Measurements from ENCODE around the gene FUT4.
"Not testable (repeated sequence)": the region's sequence is repeated elsewhere in the genome, so short reads cannot be mapped to it uniquely, and the experiment has no call there.

The FUT4 gene

DNA sequence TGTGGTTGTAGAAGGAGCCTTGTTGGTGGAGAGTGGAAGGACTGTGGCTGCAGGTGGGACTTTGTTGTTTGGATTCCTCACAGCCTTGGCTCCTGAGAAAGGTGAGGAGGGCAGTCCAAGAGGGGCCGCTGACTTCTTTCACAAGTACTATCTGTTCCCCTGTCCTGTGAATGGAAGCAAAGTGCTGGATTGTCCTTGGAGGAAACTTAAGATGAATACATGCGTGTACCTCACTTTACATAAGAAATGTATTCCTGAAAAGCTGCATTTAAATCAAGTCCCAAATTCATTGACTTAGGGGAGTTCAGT is 2.4 kb downstream of the FUT4 start:
- Histone ChIP-seq H3K4me1 (ENCODE audit: insufficient read depth, low read length) (no peaks in the 10 kb centered on the region), H3K9ac (ENCODE audit: low read depth, low read length) (peak overlapping the region; percentile 77)

GRCh38 chr11:94546886-94547285 is 3.2 kb downstream of the FUT4 start:
- Histone ChIP-seq H3K4me1 (ENCODE audit: insufficient read depth, low read length) (no peaks in the 10 kb centered on the region), H3K9me3 (ENCODE audit: control insufficient read depth, insufficient read depth, low read length) (no peaks in the 10 kb centered on the region), H3K9ac (ENCODE audit: low read depth, low read length) (peak overlapping the region; percentile 77; the same call in 1 of the 2 replicates), H3K36me3 (ENCODE audit: insufficient read depth, low read length) (no peaks in the 10 kb centered on the region)

More for the DNA sequence above, 2.4 kb downstream of the FUT4 start:
- no peaks in the 10 kb centered on the region for H3K36me3 ChIP-seq (ENCODE audit: insufficient read depth, low read length)
- H3K9me3 ChIP-seq (ENCODE audit: control insufficient read depth, insufficient read depth, low read length): no peaks in the 10 kb centered on the region

DNA sequence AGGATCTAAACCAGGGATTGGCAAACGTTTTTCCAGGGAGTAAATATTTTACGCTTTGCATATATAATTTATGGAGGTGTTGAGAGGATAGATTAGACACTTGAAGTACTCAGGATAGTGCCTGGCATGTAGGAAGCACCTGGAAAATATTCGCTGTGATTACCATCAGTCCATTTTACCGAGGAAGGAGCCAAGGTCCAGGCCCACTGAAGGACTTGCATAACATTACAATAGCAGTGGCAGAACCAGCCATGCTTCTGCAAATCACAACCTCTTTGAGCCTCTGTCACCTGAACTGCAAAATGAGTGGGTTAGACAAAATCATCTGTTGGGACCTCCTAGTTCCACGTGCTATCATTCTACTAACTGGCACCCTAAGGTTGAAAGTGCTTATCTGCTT is 5.4 kb downstream of the FUT4 start:
- H3K36me3 ChIP-seq (ENCODE audit: insufficient read depth, low read length): no peaks in the 10 kb centered on the region
- no peaks in the 10 kb centered on the region for H3K9me3 ChIP-seq (ENCODE audit: control insufficient read depth, insufficient read depth, low read length)
- no peak overlapping the region for H3K9ac ChIP-seq (ENCODE audit: low read depth, low read length)
- H3K4me1 ChIP-seq (ENCODE audit: insufficient read depth, low read length): no peaks in the 10 kb centered on the region

GRCh38 chr11:94550513-94550912 is 6.8 kb downstream of the FUT4 start:
- H3K9me3 ChIP-seq (ENCODE audit: control insufficient read depth, insufficient read depth, low read length): no peaks in the 10 kb centered on the region
- H3K36me3 ChIP-seq (ENCODE audit: insufficient read depth, low read length): no peaks in the 10 kb centered on the region
- H3K4me1 ChIP-seq (ENCODE audit: insufficient read depth, low read length): no peaks in the 10 kb centered on the region
- no peak overlapping the region for H3K9ac ChIP-seq (ENCODE audit: low read depth, low read length)

- H3K36me3 ChIP-seq (ENCODE audit: insufficient read depth, low read length): no peaks in the 10 kb centered on the region
Measured at GRCh38 chr11:94553938-94554337, 10.2 kb downstream of the FUT4 start.

GRCh38 chr11:94555752-94556329 is 12.1 kb downstream of the FUT4 start:
- not testable (repeated sequence) for H3K4me1 ChIP-seq (ENCODE audit: insufficient read depth, low read length); H3K36me3 ChIP-seq (ENCODE audit: insufficient read depth, low read length); H3K9ac ChIP-seq (ENCODE audit: low read depth, low read length); H3K9me3 ChIP-seq (ENCODE audit: control insufficient read depth, insufficient read depth, low read length)

More at GRCh38 chr11:94553938-94554337, 10.2 kb downstream of the FUT4 start:
- Histone ChIP-seq H3K9ac (ENCODE audit: low read depth, low read length) (no peak overlapping the region), H3K9me3 (ENCODE audit: control insufficient read depth, insufficient read depth, low read length) (no peaks in the 10 kb centered on the region), H3K4me1 (ENCODE audit: insufficient read depth, low read length) (no peaks in the 10 kb centered on the region)

- Histone ChIP-seq H3K9me3 (ENCODE audit: control insufficient read depth, insufficient read depth, low read length) (no peaks in the 10 kb centered on the region), H3K36me3 (ENCODE audit: insufficient read depth, low read length) (no peaks in the 10 kb centered on the region), H3K9ac (ENCODE audit: low read depth, low read length) (no peak overlapping the region), H3K4me1 (ENCODE audit: insufficient read depth, low read length) (no peaks in the 10 kb centered on the region)
Measured at GRCh38 chr11:94557421-94557820, 13.7 kb downstream of the FUT4 start.

- no peaks in the 10 kb centered on the region for H3K36me3 ChIP-seq (ENCODE audit: insufficient read depth, low read length)
- peaks cover 3% of the 10 kb centered on the region for H3K4me1 ChIP-seq (ENCODE audit: insufficient read depth, low read length)
- H3K9me3 ChIP-seq (ENCODE audit: control insufficient read depth, insufficient read depth, low read length): no peaks in the 10 kb centered on the region
- H3K9ac ChIP-seq (ENCODE audit: low read depth, low read length): no peak overlapping the region
Measured at GRCh38 chr11:94557992-94558391, 14.3 kb downstream of the FUT4 start.

GRCh38 chr11:94558468-94558867 is 14.7 kb downstream of the FUT4 start:
- Histone ChIP-seq H3K9ac (ENCODE audit: low read depth, low read length) (no peak overlapping the region), H3K36me3 (ENCODE audit: insufficient read depth, low read length) (no peaks in the 10 kb centered on the region), H3K9me3 (ENCODE audit: control insufficient read depth, insufficient read depth, low read length) (no peaks in the 10 kb centered on the region), H3K4me1 (ENCODE audit: insufficient read depth, low read length) (peaks cover 8% of the 10 kb centered on the region)

DNA sequence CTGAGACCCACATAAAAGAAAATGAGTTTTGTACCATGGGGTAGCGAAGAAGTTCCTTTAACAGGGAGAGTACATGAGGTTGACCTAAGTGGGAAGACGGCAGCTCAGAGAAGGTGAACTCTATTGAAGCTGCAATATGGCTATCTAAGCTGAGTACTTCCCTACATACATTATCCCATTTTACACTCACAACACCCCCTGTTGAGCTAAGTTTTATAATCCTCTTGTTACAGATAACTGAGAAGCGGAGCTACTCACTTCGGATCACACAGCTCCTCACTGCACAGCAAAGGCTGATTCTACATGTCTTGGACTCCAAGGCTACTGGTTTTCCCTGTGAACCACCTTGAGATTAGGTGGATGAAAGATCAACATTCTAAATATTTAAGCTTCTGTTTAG is 15.2 kb downstream of the FUT4 start:
- no peaks in the 10 kb centered on the region for H3K9me3 ChIP-seq (ENCODE audit: control insufficient read depth, insufficient read depth, low read length)
- H3K4me1 ChIP-seq (ENCODE audit: insufficient read depth, low read length): peaks cover 12% of the 10 kb centered on the region
- no peak overlapping the region for H3K9ac ChIP-seq (ENCODE audit: low read depth, low read length)
- no peaks in the 10 kb centered on the region for H3K36me3 ChIP-seq (ENCODE audit: insufficient read depth, low read length)

DNA sequence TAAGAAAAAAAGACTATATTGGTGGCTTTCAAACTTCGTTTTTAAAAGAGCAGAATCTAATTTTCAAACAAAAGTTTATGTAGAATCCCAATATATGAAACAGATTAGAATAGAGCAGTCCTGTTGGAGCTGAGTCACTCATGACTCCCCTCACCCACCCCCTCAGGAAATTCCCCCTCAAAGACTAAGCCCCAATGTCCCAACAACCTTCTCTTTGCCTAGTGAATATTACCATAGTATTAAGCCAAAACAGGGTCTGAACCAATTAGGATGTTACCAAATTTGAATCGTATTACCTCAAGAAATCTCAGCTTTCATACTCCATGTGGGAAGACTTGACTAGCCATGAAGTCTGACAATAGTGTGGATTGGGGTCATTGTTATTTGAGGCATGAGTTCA is 15.6 kb downstream of the FUT4 start:
- peaks cover 12% of the 10 kb centered on the region for H3K4me1 ChIP-seq (ENCODE audit: insufficient read depth, low read length)
- H3K9me3 ChIP-seq (ENCODE audit: control insufficient read depth, insufficient read depth, low read length): no peaks in the 10 kb centered on the region
- H3K36me3 ChIP-seq (ENCODE audit: insufficient read depth, low read length): no peaks in the 10 kb centered on the region
- H3K9ac ChIP-seq (ENCODE audit: low read depth, low read length): no peak overlapping the region

- Histone ChIP-seq H3K4me1 (ENCODE audit: insufficient read depth, low read length) (peaks cover 12% of the 10 kb centered on the region), H3K9me3 (ENCODE audit: control insufficient read depth, insufficient read depth, low read length) (no peaks in the 10 kb centered on the region), H3K36me3 (ENCODE audit: insufficient read depth, low read length) (no peaks in the 10 kb centered on the region), H3K9ac (ENCODE audit: low read depth, low read length) (no peak overlapping the region)
Measured at GRCh38 chr11:94560834-94561233, 17.1 kb downstream of the FUT4 start.

DNA sequence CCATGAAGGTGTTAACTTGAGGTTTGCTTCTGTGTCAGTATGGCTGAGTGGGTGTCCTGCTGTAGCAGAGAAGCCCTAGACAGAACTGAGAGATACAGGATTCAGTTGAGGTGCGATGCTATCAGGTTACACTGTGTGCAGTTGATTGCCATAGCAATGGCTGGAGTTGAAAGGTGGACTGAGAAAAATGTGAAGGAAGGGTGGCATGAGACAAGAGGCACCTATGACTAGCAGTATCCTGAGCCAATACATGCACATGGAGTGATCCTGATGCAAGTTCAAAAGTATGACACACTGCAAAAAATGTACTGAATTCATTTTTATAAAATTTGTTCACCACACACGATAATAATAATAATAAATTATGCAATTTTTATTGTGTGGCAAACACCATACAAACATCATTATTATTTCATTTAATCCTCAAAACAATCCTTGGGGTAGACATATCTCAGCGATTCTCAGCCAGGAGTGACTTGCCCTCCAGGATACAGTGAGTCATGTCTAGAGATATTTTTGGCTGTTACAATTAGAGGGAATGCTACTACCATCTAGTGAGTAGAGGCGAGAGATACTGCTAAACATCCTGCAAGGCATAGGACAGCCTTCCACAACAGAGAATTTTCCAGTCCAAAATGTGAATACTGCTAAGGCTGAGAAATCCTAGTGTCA is 19.6 kb downstream of the FUT4 start:
- no peaks in the 10 kb centered on the region for H3K9me3 ChIP-seq (ENCODE audit: control insufficient read depth, insufficient read depth, low read length)
- H3K9ac ChIP-seq (ENCODE audit: low read depth, low read length): no peak overlapping the region
- no peaks in the 10 kb centered on the region for H3K36me3 ChIP-seq (ENCODE audit: insufficient read depth, low read length)
- H3K4me1 ChIP-seq (ENCODE audit: insufficient read depth, low read length): peaks cover 12% of the 10 kb centered on the region

- Histone ChIP-seq H3K9me3 (ENCODE audit: control insufficient read depth, insufficient read depth, low read length) (no peaks in the 10 kb centered on the region), H3K9ac (ENCODE audit: low read depth, low read length) (no peak overlapping the region), H3K4me1 (ENCODE audit: insufficient read depth, low read length) (peaks cover 12% of the 10 kb centered on the region), H3K36me3 (ENCODE audit: insufficient read depth, low read length) (no peaks in the 10 kb centered on the region)
Measured at GRCh38 chr11:94563848-94564467, 20.2 kb downstream of the FUT4 start.

DNA sequence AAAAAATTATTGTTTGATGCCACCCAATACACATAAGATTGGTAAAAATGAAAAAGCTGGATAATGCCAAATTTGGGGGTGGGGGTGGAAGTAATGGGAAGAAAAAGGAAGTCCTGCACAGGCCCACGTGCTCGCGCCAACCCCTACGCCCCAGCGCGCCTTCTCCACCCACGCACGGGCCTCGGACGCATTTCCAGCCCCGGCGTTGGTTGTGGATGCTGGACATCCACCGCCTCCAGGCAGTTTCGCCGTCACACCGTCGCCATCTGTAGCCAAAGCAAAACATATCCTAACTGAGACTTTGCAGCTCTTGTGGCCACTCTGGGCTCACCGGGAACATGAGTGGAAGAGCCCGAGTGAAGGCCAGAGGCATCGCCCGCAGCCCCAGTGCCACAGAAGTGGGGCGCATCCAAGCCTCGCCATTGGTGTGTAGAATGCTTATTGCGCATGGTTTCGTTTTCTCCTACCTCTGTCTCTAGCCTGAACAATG is 23.5 kb downstream of the FUT4 start, which contains the start of gene PIWIL4:
Gene PIWIL4 (plus strand): TSS at position 188 of the 490 bp plus-strand sequence. CDS start 151 bp downstream, at position 339.
- Histone ChIP-seq H3K36me3 (ENCODE audit: insufficient read depth, low read length) (no peaks in the 10 kb centered on the region), H3K9ac (ENCODE audit: low read depth, low read length) (no peak within 1 kb of the TSS), H3K9me3 (ENCODE audit: control insufficient read depth, insufficient read depth, low read length) (no peaks in the 10 kb centered on the region), H3K4me1 (ENCODE audit: insufficient read depth, low read length) (peaks cover 12% of the 10 kb centered on the region)
